ENCODE data around the gene LACTB.

DNA sequence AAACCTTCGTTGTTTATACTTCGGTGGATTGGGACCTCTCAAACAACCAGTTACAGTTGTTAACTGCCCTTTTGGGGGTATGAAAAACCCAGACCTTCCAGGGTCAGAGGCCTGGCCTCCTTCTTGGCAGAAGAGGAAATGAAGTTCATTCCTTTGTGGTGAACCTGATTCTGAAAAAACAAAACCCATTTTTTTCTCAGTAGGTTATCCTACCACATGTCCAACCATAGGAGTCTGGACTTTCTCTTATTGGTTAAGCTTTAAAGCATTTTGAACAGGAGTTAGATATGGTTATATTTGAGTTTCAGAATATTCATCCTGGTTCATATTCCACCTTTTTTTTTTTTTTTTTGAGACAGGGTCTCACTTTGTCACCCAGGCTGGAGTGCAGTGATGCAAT, 7.2 kb upstream of the LACTB start:
- no peak for TF ChIP-seq EZH2 (IDR thresholded peaks at IDR 0.05; ENCODE audit: insufficient read depth, poor library complexity, severe bottlenecking)
- no peak for TF ChIP-seq EZH2phosphoT487 (IDR thresholded peaks at IDR 0.05; ENCODE audit: insufficient read depth, low read depth)

Measured in GM23248 (cell line).